Measurements from ENCODE around the gene UBTD1. TPM values are rescaled to one million over a fixed set of nuclear protein-coding genes. Genes with fewer than 3 reads are reported as not detected.

Gene UBTD1
- total and polyA plus RNA-seq, 4 donors = 26.3 to 70.4 (median 42.9) TPM

GRCh38 chr10:97531401-97531986 is 32.8 kb downstream of the UBTD1 start:
- 86 to 89% methylated on average over 10 of the region's 10 CpGs for WGBS, 2 donors
- Histone ChIP-seq H3K27ac (ENCODE audit: low read depth in 1 of 2, low read length in 1 of 2) (peak overlapping the region in 1 of 2 donors; percentile 42), H3K4me1 (ENCODE audit: control insufficient read depth in 5 of 5, insufficient read depth in 5 of 5, low read length in 5 of 5) (peaks cover 0 to 10% (median 0%) of the 10 kb centered on the region in 5 donors), H3K4me3 (no peak overlapping the region), H3K9me3 (ENCODE audit: control insufficient read depth in 4 of 4, insufficient read depth in 3 of 4, low read length in 3 of 4) (no peaks in the 10 kb centered on the region), H3K27me3 (ENCODE audit: control insufficient read depth in 3 of 3, insufficient read depth in 3 of 3, low read length in 2 of 3) (no peaks in the 10 kb centered on the region), H3K36me3 (ENCODE audit: control insufficient read depth in 4 of 4, insufficient read depth in 4 of 4, low read length in 4 of 4) (no peaks in the 10 kb centered on the region), H3K9ac (ENCODE audit: insufficient read depth in 1 of 2, low read length in 2 of 2) (no peak overlapping the region)
- no peak for TF ChIP-seq CTCF (IDR thresholded peaks at IDR 0.05; ENCODE audit: control extremely low read depth, extremely low read depth)
- no peak for DNase-seq
- no peak for ATAC-seq (ENCODE audit: insufficient read depth, low FRiP score)

- peaks cover 0 to 9% (median 0%) of the 10 kb centered on the region in 5 donors for H3K4me1 ChIP-seq (ENCODE audit: control insufficient read depth in 5 of 5, insufficient read depth in 5 of 5, low read length in 5 of 5)
- WGBS, 2 donors = 80 to 85% methylated on average over 12 of the region's 12 CpGs
- H3K9ac ChIP-seq (ENCODE audit: insufficient read depth in 1 of 2, low read length in 2 of 2) = no peak overlapping the region
- no peaks in the 10 kb centered on the region for H3K36me3 ChIP-seq (ENCODE audit: control insufficient read depth in 4 of 4, insufficient read depth in 4 of 4, low read length in 4 of 4)
- no peak overlapping the region for H3K4me3 ChIP-seq
- ATAC-seq (ENCODE audit: insufficient read depth, low FRiP score) (no peak), DNase-seq (no peak)
- TF ChIP-seq CTCF (IDR thresholded peaks at IDR 0.05; ENCODE audit: control extremely low read depth, extremely low read depth) = no peak
- no peak overlapping the region for H3K27ac ChIP-seq (ENCODE audit: low read depth in 1 of 2, low read length in 1 of 2)
- H3K9me3 ChIP-seq (ENCODE audit: control insufficient read depth in 4 of 4, insufficient read depth in 3 of 4, low read length in 3 of 4) = no peaks in the 10 kb centered on the region
- H3K27me3 ChIP-seq (ENCODE audit: control insufficient read depth in 3 of 3, insufficient read depth in 3 of 3, low read length in 2 of 3) = no peaks in the 10 kb centered on the region
Observed at GRCh38 chr10:97532935-97533671, 34.4 kb downstream of the UBTD1 start.

- no peaks in the 10 kb centered on the region for H3K27me3 ChIP-seq (ENCODE audit: control insufficient read depth in 3 of 3, insufficient read depth in 3 of 3, low read length in 2 of 3)
- no peaks in the 10 kb centered on the region for H3K36me3 ChIP-seq (ENCODE audit: control insufficient read depth in 4 of 4, insufficient read depth in 4 of 4, low read length in 4 of 4)
- no peak for TF ChIP-seq CTCF (IDR thresholded peaks at IDR 0.05; ENCODE audit: control extremely low read depth, extremely low read depth)
- ATAC-seq (ENCODE audit: insufficient read depth, low FRiP score) = no peak
- 79 to 88% methylated on average over 6 of the region's 6 CpGs for WGBS, 2 donors
- H3K9ac ChIP-seq (ENCODE audit: insufficient read depth in 1 of 2, low read length in 2 of 2) = no peak overlapping the region
- H3K27ac ChIP-seq (ENCODE audit: low read depth in 1 of 2, low read length in 1 of 2) = no peak overlapping the region
- H3K4me3 ChIP-seq = no peak overlapping the region
- no peaks in the 10 kb centered on the region for H3K9me3 ChIP-seq (ENCODE audit: control insufficient read depth in 4 of 4, insufficient read depth in 3 of 4, low read length in 3 of 4)
- no peak for DNase-seq
- peaks cover 0 to 9% (median 0%) of the 10 kb centered on the region in 5 donors for H3K4me1 ChIP-seq (ENCODE audit: control insufficient read depth in 5 of 5, insufficient read depth in 5 of 5, low read length in 5 of 5)
Observed at GRCh38 chr10:97533888-97534287, 35.2 kb downstream of the UBTD1 start.

Data from lung (tissue), 12 donors.